K562 (cell line): ENCODE measurements around the gene TJP2. TPM values are rescaled to one million over a fixed set of nuclear protein-coding genes. Genes with fewer than 3 reads are reported as not detected.

Source experiments
- ATAC-seq: fragments of 200-7000 bp; cut with Tn5 transposase; 3 replicates; pipeline ENCODE4 v1.9.1; 2020; ENCODE audit warnings: moderate library complexity
- BruUV-seq: library from RNA; stranded (reverse); fragments of 400-500 nt; replicated peaks from 2 replicates; lab custom pipeline; 2021; lab: Mats Ljungman, UMichigan
- CTCF ChIA-PET: fragments of 300-600 bp; formaldehyde crosslinking; extraction: SDS; loops from one replicate; lab custom pipeline; 2021; ENCODE audit warnings: low intra/inter-chr PET ratio; lab: Yijun Ruan, JAX
- POLR2A ChIA-PET: fragments of 300-600, 350-650 bp; sonication (Branson Sonifier 250); formaldehyde crosslinking; extraction: SDS; loops from one replicate; lab custom pipeline; 2021; ENCODE audit warnings: antibody characterized with exemption, inconsistent platforms; lab: Yijun Ruan, JAX
- DNase-seq, 4 experiments: peaks; one replicate each; pipeline versions ENCODE4 v3.0.0 to v3.0.0-alpha.2; 2011 to 2018; ENCODE audit warnings: low spot score in 3 of 4, mixed read lengths in 3 of 4; ENCODE audit errors: extremely low read depth in 1 of 4
- FAIRE-seq: peaks from 2 replicates; lab custom pipeline; 2011; peaks lifted over from hg19 to GRCh38; lab: Jason Lieb, UNC
- H2AFZ ChIP-seq: 2 replicates; pipeline ENCODE4 v1.6.0; 2011; ENCODE audit warnings: low read depth, low read length, control low read depth, inconsistent platforms
- H3K27ac ChIP-seq: fragments of 200-600 bp; 3 replicates; pipeline ENCODE4 v1.8.0; 2011; ENCODE audit warnings: low read depth, mild to moderate bottlenecking, control low read depth, inconsistent platforms, low read length, moderate library complexity, mixed read lengths; ENCODE audit errors: extremely low read depth
- H3K27me3 ChIP-seq, 2 experiments: fragments of 300-600 bp in 1 of 2; 2 replicates in 1 of 2; 3 replicates in 1 of 2; pipeline versions ENCODE4 v1.6.0 to v1.8.0; 2011; ENCODE audit warnings: inconsistent platforms in 2 of 2, low read length in 2 of 2, mild to moderate bottlenecking in 1 of 2, mixed read lengths in 1 of 2, moderate library complexity in 1 of 2; ENCODE audit not compliant: control insufficient read depth in 2 of 2, insufficient read depth in 2 of 2
- H3K36me3 ChIP-seq: fragments of 300-600 bp; 3 replicates; pipeline ENCODE4 v1.8.0; 2011; ENCODE audit warnings: mild to moderate bottlenecking, low read length, inconsistent platforms; ENCODE audit not compliant: control insufficient read depth, insufficient read depth
- H3K4me1 ChIP-seq, 2 experiments: fragments of 200-600 bp in 1 of 2; replicated peaks in 1 of 2; 2 replicates in 1 of 2; 3 replicates in 1 of 2; pipeline versions ENCODE4 v1.5.1 to v1.8.0; 2011; ENCODE audit warnings: inconsistent platforms in 2 of 2, low read length in 2 of 2, mild to moderate bottlenecking in 1 of 2, mixed read lengths in 1 of 2, moderate library complexity in 1 of 2; ENCODE audit not compliant: control insufficient read depth in 2 of 2, insufficient read depth in 2 of 2
- H3K4me2 ChIP-seq: 2 replicates; pipeline ENCODE4 v1.6.1; 2011; ENCODE audit warnings: low read length, control low read depth, inconsistent platforms, mixed read lengths; ENCODE audit not compliant: insufficient read depth
- H3K4me3 ChIP-seq: fragments of 200-600 bp; sonication (generic), shearing (Covaris generic); 2 replicates; pipeline ENCODE4 v1.5.1; 2016; ENCODE audit warnings: control low read depth, inconsistent platforms
- H3K79me2 ChIP-seq: fragments of 200-600 bp; 3 replicates; pipeline ENCODE4 v1.8.0; 2011; ENCODE audit warnings: low read length, inconsistent platforms; ENCODE audit not compliant: control insufficient read depth, insufficient read depth
- H3K9ac ChIP-seq, 2 experiments: 2 replicates each; pipeline versions ENCODE4 v1.6.0 to v1.6.1; 2011; ENCODE audit warnings: low read depth in 2 of 2, low read length in 2 of 2, control low read depth in 1 of 2, inconsistent platforms in 1 of 2, mild to moderate bottlenecking in 1 of 2, mixed read lengths in 1 of 2; ENCODE audit not compliant: insufficient read depth in 1 of 2
- H3K9me1 ChIP-seq: one replicate; pipeline ENCODE4 v1.6.0; 2011; ENCODE audit warnings: inconsistent platforms, mild to moderate bottlenecking, low read length, moderate library complexity; ENCODE audit not compliant: control insufficient read depth, insufficient read depth
- H3K9me3 ChIP-seq: replicated peaks from 2 replicates; pipeline ENCODE4 v1.5.1; 2011; ENCODE audit warnings: low read depth, low read length, inconsistent platforms; ENCODE audit not compliant: control insufficient read depth, insufficient read depth
- H4K20me1 ChIP-seq: replicated peaks from 2 replicates; pipeline ENCODE4 v1.6.1; 2011; ENCODE audit warnings: low read length, inconsistent platforms, mixed read lengths; ENCODE audit not compliant: control insufficient read depth, insufficient read depth
- CBFB ChIP-seq: sonication (generic); formaldehyde crosslinking; IDR thresholded peaks from 2 replicates; pipeline ENCODE4 v1.4.0; 2020; ENCODE audit warnings: mild to moderate bottlenecking, missing genetic modification reagents
- CBX3 ChIP-seq, 2 experiments: IDR thresholded peaks; 1 replicate in 1 of 2; 2 replicates in 1 of 2; pipeline ENCODE4 v1.6.1; 2012; ENCODE audit warnings: inconsistent platforms in 2 of 2, low read length in 2 of 2, borderline replicate concordance in 1 of 2, control low read depth in 1 of 2
- E4F1 ChIP-seq: fragments of 250-450 bp; sonication (Bioruptor Pico); IDR thresholded peaks from 2 replicates; pipeline ENCODE4 v1.5.0; 2021; ENCODE audit warnings: mild to moderate bottlenecking, borderline replicate concordance
- ESRRB ChIP-seq: fragments of 250-450 bp; sonication (Bioruptor Pico); IDR thresholded peaks from 2 replicates; pipeline ENCODE4 v1.5.0; 2020; ENCODE audit warnings: mild to moderate bottlenecking, moderate library complexity, borderline replicate concordance
- FOXP4 ChIP-seq: sonication (generic); formaldehyde crosslinking; IDR thresholded peaks from 2 replicates; pipeline ENCODE4 v1.8.0; 2022; ENCODE audit warnings: mild to moderate bottlenecking, missing genetic modification reagents, borderline replicate concordance
- GATAD2B ChIP-seq: fragments of 450-650 bp; IDR thresholded peaks from 2 replicates; pipeline ENCODE4 v1.6.1; 2017; ENCODE audit warnings: mild to moderate bottlenecking, borderline replicate concordance
- ID3 ChIP-seq, 2 experiments: fragments of 250-450 bp in 1 of 2; fragments of 450-650 bp in 1 of 2; sonication (Bioruptor Pico) in 1 of 2; IDR thresholded peaks; 2 replicates each; pipeline versions ENCODE4 v1.6.1 to v1.8.0; 2016 to 2021; ENCODE audit warnings: mild to moderate bottlenecking in 2 of 2, moderate library complexity in 2 of 2, missing compliant biosample characterization in 1 of 2, missing genetic modification characterization in 1 of 2
- MEF2A ChIP-seq: IDR thresholded peaks from 2 replicates; pipeline ENCODE4 v1.6.1; 2011; ENCODE audit warnings: low read depth, mild to moderate bottlenecking, low read length, moderate library complexity; ENCODE audit not compliant: control insufficient read depth
- NFXL1 ChIP-seq: fragments of 450-650 bp; formaldehyde crosslinking; IDR thresholded peaks from 2 replicates; pipeline ENCODE4 v1.4.0; 2021; ENCODE audit warnings: mild to moderate bottlenecking
- NR2C1 ChIP-seq, 2 experiments: fragments of 450-650 bp; IDR thresholded peaks; 2 replicates each; pipeline ENCODE4 v1.6.1; 2017; ENCODE audit warnings: mild to moderate bottlenecking in 2 of 2, antibody characterized with exemption in 1 of 2, inconsistent platforms in 1 of 2, missing compliant biosample characterization in 1 of 2, missing genetic modification characterization in 1 of 2
- NUFIP1 ChIP-seq: fragments of 450-650 bp; IDR thresholded peaks from 2 replicates; pipeline ENCODE4 v1.6.1; 2018; ENCODE audit not compliant: partially characterized antibody
- PCBP1 ChIP-seq: fragments of 200-400 bp; formaldehyde crosslinking; IDR thresholded peaks from 2 replicates; pipeline ENCODE4 v1.6.1; 2018; ENCODE audit warnings: mild to moderate bottlenecking, low read depth, low read length; ENCODE audit not compliant: poor library complexity, severe bottlenecking
- PRPF4 ChIP-seq: fragments of 200-400 bp; formaldehyde crosslinking; IDR thresholded peaks from one replicate; pipeline ENCODE4 v1.6.1; 2017; ENCODE audit warnings: low read length, low read depth, mild to moderate bottlenecking; ENCODE audit not compliant: insufficient read depth, poor library complexity, severe bottlenecking
- TOE1 ChIP-seq, 2 experiments: fragments of 450-650 bp in 1 of 2; sonication (generic) in 1 of 2; formaldehyde crosslinking in 1 of 2; IDR thresholded peaks; 2 replicates each; pipeline versions ENCODE4 v1.7.1 to v1.8.0; 2016 to 2022; ENCODE audit warnings: borderline replicate concordance in 2 of 2, mild to moderate bottlenecking in 2 of 2, antibody characterized with exemption in 1 of 2, inconsistent platforms in 1 of 2, low read depth in 1 of 2, missing genetic modification reagents in 1 of 2, moderate library complexity in 1 of 2
- ZNF184 ChIP-seq: sonication (generic); formaldehyde crosslinking; IDR thresholded peaks from 2 replicates; pipeline ENCODE4 v1.5.0; 2020; ENCODE audit warnings: missing genetic modification reagents
- WGBS: fragments of 100-300 bp; shearing (Covaris generic); methylation state at CpG from one replicate; pipeline ENCODE4 v1.1.6; 2016; ENCODE audit warnings: low coverage, mixed read lengths; ENCODE audit not compliant: insufficient coverage; ENCODE audit errors: missing lambda C conversion rate; 5-methylcytosine and 5-hydroxymethylcytosine counted together
- in situ Hi-C: fragments of 300-500 bp; cut with MboI; formaldehyde crosslinking; loops from 4 replicates; pipeline ENCODE4 v1.15.0; 2018; ENCODE audit warnings: inconsistent platforms, mixed read lengths
- intact Hi-C: fragments of 100-400 bp; cut with micrococcal nuclease; formaldehyde crosslinking; loops from 2 replicates; pipeline ENCODE4 v1.14.2; 2022
- polyA plus RNA-seq, 8 experiments: library from polyadenylated mRNA; depleted of rRNA in 4 of 8; stranded (reverse) in 5 of 8; unstranded in 3 of 8; fragments of >200 nt; fragmentation: Nextera tagmentation in 2 of 8; fragmentation: Illumina TruSeq in 1 of 8; extraction: Ambion mirVana in 2 of 8; extraction: Trizol in 1 of 8; gene quantifications; 2 replicates each; pipeline versions ENCODE4 v1.2.1 to v1.2.3, GENCODE V29; 2011 to 2014; ENCODE audit warnings: inconsistent platforms in 1 of 8, missing spikeins in 1 of 8
- total RNA-seq, 7 experiments: library from RNA; depleted of rRNA in 6 of 7; stranded (reverse); fragments of >200 nt in 6 of 7; fragmentation: Illumina TruSeq in 2 of 7; extraction: Trizol in 2 of 7; gene quantifications; 2 replicates each; pipeline versions ENCODE4 v1.2.1 to v1.2.3, GENCODE V29; 2011 to 2021; ENCODE audit warnings: low replicate concordance in 1 of 7

Gene TJP2
- total and polyA plus RNA-seq, 9 of the 15 experiments (the other 6 are each of a cell fraction or from before 2014, with no cell fraction given), result 4.0 to 24.1 (median 16.8) TPM

DNA sequence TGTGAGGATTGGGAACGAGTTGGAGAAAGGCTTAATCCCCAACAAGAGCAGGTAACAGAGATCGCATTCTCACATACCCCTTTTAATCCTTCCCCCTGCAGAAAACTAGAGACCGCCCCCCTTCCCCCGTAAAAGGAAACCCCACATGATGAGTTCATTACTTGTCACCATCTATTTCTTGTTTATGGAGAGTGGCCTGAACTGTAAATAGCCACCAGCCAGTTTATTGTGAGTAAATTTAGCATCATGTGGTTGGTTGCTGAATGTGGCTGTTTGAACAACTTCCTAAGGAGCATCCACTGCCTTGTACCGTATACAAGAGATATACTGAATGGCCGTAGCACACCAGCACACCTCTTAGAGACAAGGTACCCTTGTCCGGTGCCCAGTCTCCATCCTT is 62.1 kb downstream of the TJP2 start (continued):
- no peak for TF ChIP-seq E4F1
- no peak for TF ChIP-seq CBFB
- no peak for TF ChIP-seq ESRRB (CRISPR knock-in tag)
- TF ChIP-seq ID3 (CRISPR knock-in tag; IDR thresholded peaks at IDR 0.05), result no peak
- TF ChIP-seq ID3 (tag; IDR thresholded peaks at IDR 0.05), result no peak
- TF ChIP-seq MEF2A, result no peak
- TF ChIP-seq, all 486 proteins: peak for 0

DNA sequence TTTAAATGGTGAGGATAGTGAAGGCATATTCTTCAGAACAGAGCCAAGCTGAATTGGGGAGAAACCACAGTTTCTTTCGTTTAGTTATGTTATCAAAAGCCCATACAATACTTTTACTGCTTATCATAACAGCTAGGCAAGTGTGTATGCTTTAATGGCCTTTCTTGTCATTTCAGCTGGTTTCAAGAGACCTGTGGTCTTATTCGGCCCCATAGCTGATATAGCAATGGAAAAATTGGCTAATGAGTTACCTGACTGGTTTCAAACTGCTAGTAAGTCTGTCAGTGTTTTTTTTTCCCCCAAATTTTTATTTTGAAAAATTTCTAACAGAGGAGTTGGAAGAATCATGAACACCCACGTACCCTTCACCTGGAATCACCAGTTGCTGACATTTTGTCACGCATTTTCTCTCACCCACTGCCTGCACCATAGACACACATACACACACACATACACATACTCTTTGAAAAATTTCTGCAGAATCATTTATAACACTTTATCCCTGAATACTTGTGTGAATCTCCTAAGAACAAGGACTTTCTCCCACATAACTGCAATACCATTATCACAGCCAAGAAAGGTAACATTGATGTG is 63.7 kb downstream of the TJP2 start:
- H3K9me1 ChIP-seq, result no peaks in the 10 kb centered on the region
- no peak overlapping the region for H2AFZ ChIP-seq
- H3K4me3 ChIP-seq, result no peak overlapping the region
- BruUV-seq, result no TSS peak
- CTCF ChIA-PET, result no interaction called here
- peaks cover 32% of the 10 kb centered on the region for H3K36me3 ChIP-seq
- no peak overlapping the region for H3K9ac ChIP-seq
- in situ Hi-C loops, result no loop called here
- no peak overlapping the region for H3K4me2 ChIP-seq
- no peaks in the 10 kb centered on the region for H3K9me3 ChIP-seq
- no peak for DNase-seq
- intact Hi-C loops, result no loop called here
- FAIRE-seq, result no peak
- no peaks in the 10 kb centered on the region for H3K4me1 ChIP-seq
- 74% methylated on average over 3 of the region's 4 CpGs for WGBS
- H4K20me1 ChIP-seq, result no peaks in the 10 kb centered on the region
- POLR2A ChIA-PET, result interaction anchor here (0.6 kb wide), 1 partner anchor 182 kb away, joined by 3 read pairs; no protein-coding TSS in a partner anchor
- H3K79me2 ChIP-seq, result no peaks in the 10 kb centered on the region
- H3K27me3 ChIP-seq, result no peaks in the 10 kb centered on the region
- ATAC-seq, result no peak
- H3K27ac ChIP-seq, result no peak overlapping the region
- TF ChIP-seq NFXL1 (CRISPR knock-in tag) (no peak), GATAD2B (no peak), PCBP1 (no peak), CBX3 (IDR thresholded peaks at IDR 0.05; ENCODE audit: borderline replicate concordance in 1 of 2, low read length in 2 of 2) (no peak), FOXP4 (CRISPR knock-in tag) (no peak), NR2C1 (IDR thresholded peaks at IDR 0.05) (no peak), NR2C1 (tag; IDR thresholded peaks at IDR 0.05) (no peak), PRPF4 (no peak), ZNF184 (CRISPR knock-in tag) (no peak), TOE1 (IDR thresholded peaks at IDR 0.05; ENCODE audit: borderline replicate concordance) (no peak), TOE1 (CRISPR knock-in tag; IDR thresholded peaks at IDR 0.05; ENCODE audit: borderline replicate concordance, low read depth) (no peak), NUFIP1 (no peak)
